Glutamatergic neuron (in vitro differentiated cells): ENCODE data around the gene SLC39A7. TPM values are rescaled to one million over a fixed set of nuclear protein-coding genes. Genes with fewer than 3 reads are reported as not detected.

Experiments
- DNase-seq: peaks from one replicate; pipeline ENCODE4 v3.0.0; 2022
- H3K27ac Mint-ChIP-seq: one replicate; pipeline ENCODE4 v1.8.0; 2020; ENCODE audit warnings: mild to moderate bottlenecking, mixed read lengths, inconsistent platforms; ENCODE audit not compliant: unreplicated experiment
- H3K27me3 Mint-ChIP-seq: one replicate; pipeline ENCODE4 v1.8.0; 2020; ENCODE audit warnings: mild to moderate bottlenecking, moderate library complexity, mixed read lengths, inconsistent platforms; ENCODE audit not compliant: unreplicated experiment
- H3K36me3 Mint-ChIP-seq: one replicate; pipeline ENCODE4 v1.8.0; 2020; ENCODE audit warnings: mild to moderate bottlenecking, mixed read lengths, inconsistent platforms; ENCODE audit not compliant: unreplicated experiment
- H3K4me1 Mint-ChIP-seq: one replicate; pipeline ENCODE4 v1.8.0; 2020; ENCODE audit warnings: mild to moderate bottlenecking, low read depth, mixed read lengths, inconsistent platforms; ENCODE audit not compliant: unreplicated experiment
- H3K4me3 Mint-ChIP-seq: one replicate; pipeline ENCODE4 v1.8.0; 2020; ENCODE audit warnings: mild to moderate bottlenecking, mixed read lengths, inconsistent platforms; ENCODE audit not compliant: unreplicated experiment
- H3K9me3 Mint-ChIP-seq: one replicate; pipeline ENCODE4 v1.8.0; 2020; ENCODE audit warnings: mild to moderate bottlenecking, moderate library complexity, mixed read lengths, inconsistent platforms; ENCODE audit not compliant: unreplicated experiment
- total RNA-seq: library from RNA; stranded (reverse); fragmentation: NEBNext Ultra II Directional; extraction: Animal tissue kit (Norgen Biotek cat#: 25700); gene quantifications from one replicate; pipeline ENCODE4 v1.2.1, GENCODE V29; 2021; ENCODE audit not compliant: unreplicated experiment
- TF ChIP-seq, protein P1 (sequence below): fragments of 200-600 bp; sonication (generic); IDR thresholded peaks from one replicate; pipeline ENCODE4 v1.5.0; 2021; ENCODE audit not compliant: partially characterized antibody, unreplicated experiment

Gene SLC39A7
- total RNA-seq, 1 donor from 2014 or later: 92.8 TPM

DNA sequence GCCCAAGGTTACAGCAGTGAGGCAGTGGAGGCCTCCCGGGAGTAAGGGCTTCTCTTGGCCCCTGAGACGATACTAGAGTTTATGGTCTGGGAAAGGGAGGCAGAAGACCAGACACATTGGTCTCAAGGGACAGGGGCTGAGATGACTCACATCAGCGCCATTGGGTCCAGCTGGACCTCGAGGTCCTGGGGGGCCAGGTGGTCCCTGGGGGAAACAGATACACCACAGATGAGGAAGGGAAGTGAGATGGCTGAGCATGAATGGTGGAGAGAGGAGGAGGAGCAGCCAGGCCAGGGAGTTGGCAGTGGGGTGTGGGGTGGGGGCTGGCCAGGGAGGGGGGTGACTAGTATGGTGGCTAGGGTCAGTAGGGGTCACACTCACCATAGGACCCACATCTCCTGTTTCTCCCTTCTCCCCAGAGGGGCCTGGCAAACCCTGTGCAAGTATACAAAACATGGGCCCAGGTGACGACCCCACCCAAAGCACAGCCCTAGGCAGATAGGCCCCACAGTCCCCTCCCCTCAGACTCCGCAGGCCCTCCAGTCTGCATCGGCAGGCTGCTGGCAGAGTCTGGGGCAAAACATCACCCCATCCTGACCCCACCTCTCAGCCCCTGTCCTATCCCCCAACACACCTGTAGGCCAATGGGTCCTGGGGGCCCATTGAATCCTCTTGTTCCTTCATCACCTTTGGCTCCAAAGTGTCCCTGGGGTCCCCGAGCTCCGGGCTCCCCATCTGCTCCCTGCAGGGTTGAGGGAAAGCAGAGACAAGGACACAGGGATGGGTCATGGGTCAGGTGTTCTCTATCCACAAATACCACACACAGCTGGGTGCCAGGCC lies 30.3 kb upstream of the SLC39A7 start:
- no peaks in the 10 kb centered on the region for H3K4me1 Mint-ChIP-seq
- TF ChIP-seq, protein P1, sequence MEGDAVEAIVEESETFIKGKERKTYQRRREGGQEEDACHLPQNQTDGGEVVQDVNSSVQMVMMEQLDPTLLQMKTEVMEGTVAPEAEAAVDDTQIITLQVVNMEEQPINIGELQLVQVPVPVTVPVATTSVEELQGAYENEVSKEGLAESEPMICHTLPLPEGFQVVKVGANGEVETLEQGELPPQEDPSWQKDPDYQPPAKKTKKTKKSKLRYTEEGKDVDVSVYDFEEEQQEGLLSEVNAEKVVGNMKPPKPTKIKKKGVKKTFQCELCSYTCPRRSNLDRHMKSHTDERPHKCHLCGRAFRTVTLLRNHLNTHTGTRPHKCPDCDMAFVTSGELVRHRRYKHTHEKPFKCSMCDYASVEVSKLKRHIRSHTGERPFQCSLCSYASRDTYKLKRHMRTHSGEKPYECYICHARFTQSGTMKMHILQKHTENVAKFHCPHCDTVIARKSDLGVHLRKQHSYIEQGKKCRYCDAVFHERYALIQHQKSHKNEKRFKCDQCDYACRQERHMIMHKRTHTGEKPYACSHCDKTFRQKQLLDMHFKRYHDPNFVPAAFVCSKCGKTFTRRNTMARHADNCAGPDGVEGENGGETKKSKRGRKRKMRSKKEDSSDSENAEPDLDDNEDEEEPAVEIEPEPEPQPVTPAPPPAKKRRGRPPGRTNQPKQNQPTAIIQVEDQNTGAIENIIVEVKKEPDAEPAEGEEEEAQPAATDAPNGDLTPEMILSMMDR: no peak
- H3K4me3 Mint-ChIP-seq: no peak overlapping the region
- DNase-seq: no peak
- H3K36me3 Mint-ChIP-seq: no peaks in the 10 kb centered on the region
- H3K27me3 Mint-ChIP-seq: peaks cover 6% of the 10 kb centered on the region
- H3K9me3 Mint-ChIP-seq: peaks cover 2% of the 10 kb centered on the region
- no peak overlapping the region for H3K27ac Mint-ChIP-seq

DNA sequence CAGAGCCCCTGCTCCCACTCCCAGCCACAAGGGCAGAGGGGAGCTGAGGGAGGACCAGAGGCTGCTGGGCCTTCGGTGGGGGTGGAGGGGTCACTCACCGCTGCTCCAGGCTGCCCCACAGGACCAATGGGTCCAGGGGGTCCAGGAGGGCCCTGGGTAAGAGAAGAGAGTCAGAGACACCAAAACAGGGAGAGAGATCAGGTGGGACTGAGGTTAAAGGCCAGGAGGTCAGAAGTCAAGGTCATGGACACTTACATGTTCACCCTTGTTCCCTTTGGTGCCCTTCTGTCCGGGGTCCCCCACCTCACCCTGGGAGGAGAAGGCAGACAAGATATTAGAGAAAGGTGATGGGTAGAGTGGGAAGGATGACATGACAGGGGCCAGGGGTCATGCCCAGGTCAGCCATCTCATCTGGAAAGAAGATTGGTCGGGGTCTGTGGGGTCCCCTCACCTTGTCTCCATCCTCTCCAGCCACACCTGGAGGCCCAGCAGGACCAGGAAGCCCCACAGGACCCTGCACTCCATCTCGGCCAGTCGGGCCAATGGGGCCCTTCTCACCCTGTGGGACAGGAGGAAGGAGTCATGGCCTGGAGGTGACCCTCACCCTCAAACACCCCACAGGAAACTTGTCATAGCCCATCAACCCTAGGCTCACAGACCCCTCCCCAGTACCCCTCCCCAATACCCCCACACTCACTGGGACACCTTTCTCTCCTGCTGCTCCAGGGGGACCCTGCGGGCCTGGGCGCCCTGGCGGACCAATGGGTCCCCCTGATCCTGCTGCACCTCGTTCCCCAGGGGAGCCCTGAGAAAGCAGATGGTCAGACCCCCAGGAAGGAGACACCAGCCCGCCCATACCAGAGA lies 29.4 kb upstream of the SLC39A7 start:
- Mint-ChIP-seq H3K4me1 (no peaks in the 10 kb centered on the region), H3K27ac (no peak overlapping the region), H3K36me3 (no peaks in the 10 kb centered on the region), H3K4me3 (no peak overlapping the region), H3K27me3 (peaks cover 3% of the 10 kb centered on the region), H3K9me3 (peaks cover 2% of the 10 kb centered on the region)
- TF ChIP-seq, protein P1: no peak
- DNase-seq: no peak

DNA sequence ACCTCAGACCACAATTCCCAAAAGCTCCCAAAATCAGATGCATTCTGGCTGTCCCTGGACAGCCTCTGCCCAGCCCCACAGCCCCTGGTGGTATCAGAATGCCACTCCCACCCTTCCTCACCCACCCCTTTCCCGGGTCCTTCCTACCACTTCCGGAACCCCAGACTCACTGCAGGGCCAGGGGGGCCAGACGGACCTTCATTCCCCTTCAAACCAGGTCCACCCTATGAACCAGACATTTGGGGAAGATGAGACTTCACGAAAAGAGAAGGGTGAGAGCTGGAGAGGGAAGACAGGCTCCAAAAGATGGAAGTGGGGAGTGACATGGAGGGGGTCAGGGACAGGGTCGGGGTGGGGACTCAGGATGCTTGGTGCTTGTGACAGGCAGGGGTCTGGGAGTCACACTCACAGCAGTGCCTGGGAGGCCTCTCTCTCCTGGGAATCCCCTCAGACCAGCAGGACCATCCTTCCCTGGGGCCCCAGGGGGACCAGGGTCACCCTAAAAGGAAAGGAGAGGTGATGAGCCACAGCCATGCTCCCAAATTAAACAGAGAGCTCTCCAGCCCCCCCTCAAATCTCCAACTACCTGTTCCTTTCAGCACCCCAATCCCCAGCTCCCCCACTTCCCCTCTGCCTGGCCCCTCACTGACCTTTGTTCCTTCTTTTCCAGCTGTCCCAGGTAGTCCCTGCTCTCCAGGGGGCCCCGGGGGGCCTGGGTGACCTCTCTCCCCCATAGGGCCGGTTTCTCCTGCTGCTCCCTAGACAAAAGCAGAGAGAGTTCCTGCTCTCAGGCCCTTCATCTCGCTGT lies 28.6 kb upstream of the SLC39A7 start:
- no peaks in the 10 kb centered on the region for H3K36me3 Mint-ChIP-seq
- no peaks in the 10 kb centered on the region for H3K4me1 Mint-ChIP-seq
- no peak overlapping the region for H3K27ac Mint-ChIP-seq
- DNase-seq: no peak
- H3K4me3 Mint-ChIP-seq: no peak overlapping the region
- H3K9me3 Mint-ChIP-seq: peaks cover 2% of the 10 kb centered on the region
- TF ChIP-seq, protein P1: no peak
- H3K27me3 Mint-ChIP-seq: peaks cover 3% of the 10 kb centered on the region

DNA sequence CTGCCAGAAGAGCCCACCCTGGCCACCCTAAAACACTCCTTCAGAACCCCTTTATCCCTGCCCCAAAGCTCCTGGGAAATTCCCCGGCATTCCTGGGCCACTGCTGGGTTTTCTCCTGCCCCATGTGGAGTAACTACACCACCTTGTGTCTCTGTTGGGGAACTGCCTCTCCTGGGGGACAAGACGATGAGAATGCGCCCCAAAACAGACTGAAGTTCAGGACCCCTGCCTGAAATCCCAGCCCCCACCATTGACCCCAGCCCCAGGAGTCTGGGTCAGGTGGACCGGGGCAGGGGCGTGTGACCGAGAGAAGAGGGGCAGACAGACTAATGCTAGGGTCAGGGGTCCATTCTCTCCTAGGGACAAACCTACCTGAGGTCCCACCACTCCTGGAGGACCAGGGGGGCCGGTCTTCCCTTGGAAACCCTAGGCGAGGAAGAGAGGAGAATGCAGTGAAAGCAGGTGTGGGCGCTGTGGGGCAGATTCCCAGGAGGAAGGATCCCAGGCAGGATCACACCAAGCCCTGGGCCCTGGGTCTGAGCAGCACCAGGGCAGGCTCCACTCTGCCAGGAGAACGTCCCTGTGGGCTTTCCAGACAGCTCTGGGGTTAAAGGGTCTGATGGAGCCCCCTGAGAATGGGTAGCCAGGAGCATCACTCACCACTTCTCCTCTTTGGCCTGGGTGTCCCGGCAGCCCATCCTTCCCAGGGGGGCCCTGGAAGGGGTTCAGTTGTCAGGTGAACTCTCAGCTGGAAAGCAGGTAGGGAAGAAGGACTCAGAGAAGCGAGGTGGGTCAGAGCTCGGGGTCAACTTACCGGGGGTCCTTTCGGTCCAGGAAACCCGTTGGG lies 27.8 kb upstream of the SLC39A7 start:
- H3K4me1 Mint-ChIP-seq: no peaks in the 10 kb centered on the region
- peaks cover 2% of the 10 kb centered on the region for H3K9me3 Mint-ChIP-seq
- no peak overlapping the region for H3K4me3 Mint-ChIP-seq
- no peaks in the 10 kb centered on the region for H3K36me3 Mint-ChIP-seq
- H3K27ac Mint-ChIP-seq: no peak overlapping the region
- TF ChIP-seq, protein P1: no peak
- peaks cover 3% of the 10 kb centered on the region for H3K27me3 Mint-ChIP-seq
- DNase-seq: no peak
